Stromal cell of bone marrow (primary cell): ENCODE data around the gene LARP4B.

Source experiments
- DNase-seq: peaks from one replicate; pipeline ENCODE4 v3.0.0-alpha.2; 2012; ENCODE audit warnings: low read depth

LARP4B gene

GRCh38 chr10:931326-932318 is at the start of gene LARP4B:
LARP4B (minus strand) TSS chr10:931705; CDS start chr10:885721, 45,984 bp downstream.
- peak; percentile 95 for DNase-seq

GRCh38 chr10:980468-981093 is 49.1 kb upstream of the LARP4B start:
- DNase-seq = no peak

- no peak for DNase-seq
Observed at GRCh38 chr10:978826-979421, 47.4 kb upstream of the LARP4B start.

GRCh38 chr10:976316-976715 is 44.8 kb upstream of the LARP4B start:
- DNase-seq = no peak

- no peak for DNase-seq
Observed at GRCh38 chr10:974785-975074, 43.2 kb upstream of the LARP4B start.

GRCh38 chr10:974038-974784 is 42.7 kb upstream of the LARP4B start:
- no peak for DNase-seq

GRCh38 chr10:972763-973162 is 41.3 kb upstream of the LARP4B start:
- no peak for DNase-seq

- DNase-seq = no peak
Observed at GRCh38 chr10:971613-972012, 40.1 kb upstream of the LARP4B start.

- DNase-seq = no peak
Observed at GRCh38 chr10:971150-971542, 39.6 kb upstream of the LARP4B start.

- DNase-seq = no peak
Observed at GRCh38 chr10:970311-971149, 39.0 kb upstream of the LARP4B start.

- DNase-seq = no peak
Observed at GRCh38 chr10:969473-970150, 38.1 kb upstream of the LARP4B start.

- DNase-seq = no peak
Observed at GRCh38 chr10:968546-969199, 37.2 kb upstream of the LARP4B start.

GRCh38 chr10:966466-967235 is 35.1 kb upstream of the LARP4B start:
- DNase-seq = no peak

- no peak for DNase-seq
Observed at GRCh38 chr10:964988-965417, 33.5 kb upstream of the LARP4B start.

GRCh38 chr10:964321-964987 is 32.9 kb upstream of the LARP4B start:
- peak; percentile 71 for DNase-seq

- no peak for DNase-seq
Observed at GRCh38 chr10:963655-964054, 32.1 kb upstream of the LARP4B start.

GRCh38 chr10:963186-963585 is 31.7 kb upstream of the LARP4B start:
- no peak for DNase-seq

- DNase-seq = no peak
Observed at GRCh38 chr10:962342-962741, 30.8 kb upstream of the LARP4B start.

GRCh38 chr10:958856-959255 is 27.4 kb upstream of the LARP4B start:
- no peak for DNase-seq
